HL-60 (cell line): ENCODE data around the gene HOXC4.

Experiments used
- GABPA ChIP-seq: IDR thresholded peaks from 2 replicates; pipeline ENCODE4 v1.6.1; 2012; ENCODE audit warnings: low read depth
- POLR2AphosphoS5 ChIP-seq: IDR thresholded peaks from 2 replicates; pipeline ENCODE4 v1.6.1; 2012; ENCODE audit warnings: low read depth
- SPI1 ChIP-seq: IDR thresholded peaks from 2 replicates; pipeline ENCODE4 v1.6.1; 2012; ENCODE audit warnings: low read depth, mild to moderate bottlenecking, borderline replicate concordance
- TF ChIP-seq, protein P1 (sequence below): IDR thresholded peaks from one replicate; pipeline ENCODE4 v1.5.1; 2011; ENCODE audit warnings: low read length, control low read depth, inconsistent platforms; ENCODE audit not compliant: insufficient read depth
- TF ChIP-seq, protein P2 (sequence below): IDR thresholded peaks from 2 replicates; pipeline ENCODE4 v1.6.1; 2012; ENCODE audit warnings: low read depth; ENCODE audit not compliant: insufficient replicate concordance

DNA sequence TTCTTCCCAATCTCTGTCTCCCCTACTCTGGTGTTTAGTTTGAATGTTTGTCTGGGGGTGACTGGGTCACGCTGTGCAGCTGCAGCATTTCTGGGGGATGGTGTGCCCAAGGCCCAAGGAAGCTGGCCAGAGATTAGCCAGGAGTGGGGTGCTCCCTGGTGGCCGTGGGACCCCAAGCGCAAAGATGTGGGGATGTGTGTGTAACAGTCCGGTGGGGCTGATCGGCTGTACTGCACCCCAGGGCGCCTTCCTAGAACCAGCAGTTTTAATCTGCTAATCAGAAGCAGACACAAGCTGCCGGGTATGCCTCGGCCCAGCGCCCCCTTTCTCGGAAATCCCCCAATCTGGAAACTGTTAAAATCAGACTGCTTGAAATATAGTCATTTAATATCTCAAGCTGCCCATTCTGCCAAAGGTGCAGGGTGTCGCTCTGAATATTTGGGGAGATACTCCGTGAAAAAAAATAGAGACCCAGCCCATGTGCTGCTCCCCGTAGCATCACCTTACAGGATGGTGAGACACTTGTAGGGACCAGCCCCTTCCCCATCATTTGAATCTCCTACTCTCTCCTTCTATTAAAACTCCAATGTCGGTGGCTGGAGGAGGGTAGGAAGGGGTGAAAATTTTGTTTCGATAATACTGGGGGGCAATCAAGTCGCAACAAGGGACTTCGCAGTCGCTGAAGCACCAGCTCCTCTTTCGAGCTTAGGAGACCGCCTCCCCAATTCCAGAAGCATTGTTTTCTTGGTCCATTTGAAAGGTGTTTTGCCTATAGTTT, 49.4 kb upstream of the HOXC4 start:
- TF ChIP-seq GABPA (no peak), POLR2AphosphoS5 (no peak), SPI1 (no peak)
- TF ChIP-seq, protein P1, sequence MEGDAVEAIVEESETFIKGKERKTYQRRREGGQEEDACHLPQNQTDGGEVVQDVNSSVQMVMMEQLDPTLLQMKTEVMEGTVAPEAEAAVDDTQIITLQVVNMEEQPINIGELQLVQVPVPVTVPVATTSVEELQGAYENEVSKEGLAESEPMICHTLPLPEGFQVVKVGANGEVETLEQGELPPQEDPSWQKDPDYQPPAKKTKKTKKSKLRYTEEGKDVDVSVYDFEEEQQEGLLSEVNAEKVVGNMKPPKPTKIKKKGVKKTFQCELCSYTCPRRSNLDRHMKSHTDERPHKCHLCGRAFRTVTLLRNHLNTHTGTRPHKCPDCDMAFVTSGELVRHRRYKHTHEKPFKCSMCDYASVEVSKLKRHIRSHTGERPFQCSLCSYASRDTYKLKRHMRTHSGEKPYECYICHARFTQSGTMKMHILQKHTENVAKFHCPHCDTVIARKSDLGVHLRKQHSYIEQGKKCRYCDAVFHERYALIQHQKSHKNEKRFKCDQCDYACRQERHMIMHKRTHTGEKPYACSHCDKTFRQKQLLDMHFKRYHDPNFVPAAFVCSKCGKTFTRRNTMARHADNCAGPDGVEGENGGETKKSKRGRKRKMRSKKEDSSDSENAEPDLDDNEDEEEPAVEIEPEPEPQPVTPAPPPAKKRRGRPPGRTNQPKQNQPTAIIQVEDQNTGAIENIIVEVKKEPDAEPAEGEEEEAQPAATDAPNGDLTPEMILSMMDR, result no peak
- TF ChIP-seq, protein P2, sequence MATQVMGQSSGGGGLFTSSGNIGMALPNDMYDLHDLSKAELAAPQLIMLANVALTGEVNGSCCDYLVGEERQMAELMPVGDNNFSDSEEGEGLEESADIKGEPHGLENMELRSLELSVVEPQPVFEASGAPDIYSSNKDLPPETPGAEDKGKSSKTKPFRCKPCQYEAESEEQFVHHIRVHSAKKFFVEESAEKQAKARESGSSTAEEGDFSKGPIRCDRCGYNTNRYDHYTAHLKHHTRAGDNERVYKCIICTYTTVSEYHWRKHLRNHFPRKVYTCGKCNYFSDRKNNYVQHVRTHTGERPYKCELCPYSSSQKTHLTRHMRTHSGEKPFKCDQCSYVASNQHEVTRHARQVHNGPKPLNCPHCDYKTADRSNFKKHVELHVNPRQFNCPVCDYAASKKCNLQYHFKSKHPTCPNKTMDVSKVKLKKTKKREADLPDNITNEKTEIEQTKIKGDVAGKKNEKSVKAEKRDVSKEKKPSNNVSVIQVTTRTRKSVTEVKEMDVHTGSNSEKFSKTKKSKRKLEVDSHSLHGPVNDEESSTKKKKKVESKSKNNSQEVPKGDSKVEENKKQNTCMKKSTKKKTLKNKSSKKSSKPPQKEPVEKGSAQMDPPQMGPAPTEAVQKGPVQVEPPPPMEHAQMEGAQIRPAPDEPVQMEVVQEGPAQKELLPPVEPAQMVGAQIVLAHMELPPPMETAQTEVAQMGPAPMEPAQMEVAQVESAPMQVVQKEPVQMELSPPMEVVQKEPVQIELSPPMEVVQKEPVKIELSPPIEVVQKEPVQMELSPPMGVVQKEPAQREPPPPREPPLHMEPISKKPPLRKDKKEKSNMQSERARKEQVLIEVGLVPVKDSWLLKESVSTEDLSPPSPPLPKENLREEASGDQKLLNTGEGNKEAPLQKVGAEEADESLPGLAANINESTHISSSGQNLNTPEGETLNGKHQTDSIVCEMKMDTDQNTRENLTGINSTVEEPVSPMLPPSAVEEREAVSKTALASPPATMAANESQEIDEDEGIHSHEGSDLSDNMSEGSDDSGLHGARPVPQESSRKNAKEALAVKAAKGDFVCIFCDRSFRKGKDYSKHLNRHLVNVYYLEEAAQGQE, result no peak
